ENCODE data around the gene CCR5AS.

Gene CCR5AS

GRCh38 chr3:46351646-46352045 lies 55.2 kb downstream of the CCR5AS start:
- H3K36me3 Mint-ChIP-seq (ENCODE audit: insufficient read depth in 1 of 3, low read depth in 3 of 3), result no peaks in the 10 kb centered on the region
- no peak overlapping the region for H2BK15ac ChIP-seq (ENCODE audit: low read depth, low read length)
- peaks cover 15% of the 10 kb centered on the region in 2 experiments; a peak in 4 of 5 replicates for H3K9me3 Mint-ChIP-seq
- H3K27ac ChIP-seq (ENCODE audit: insufficient read length, low read depth, low read length), result no peak overlapping the region
- no peak overlapping the region for H4K91ac ChIP-seq (ENCODE audit: insufficient read length, low read depth, low read length)
- H3K79me1 ChIP-seq (ENCODE audit: insufficient read depth, low read depth, low read length, poor library complexity, severe bottlenecking), result no peaks in the 10 kb centered on the region
- no peak overlapping the region for H2BK12ac ChIP-seq (ENCODE audit: insufficient read length, low read depth, low read length)
- no peaks in the 10 kb centered on the region for H3K23me2 ChIP-seq (ENCODE audit: insufficient read length, low read depth, low read length, poor library complexity, severe bottlenecking)
- H3K4ac ChIP-seq (ENCODE audit: low read depth, low read length), result no peak overlapping the region
- no peak overlapping the region for H4K5ac ChIP-seq (ENCODE audit: insufficient read length, low read depth, low read length)
- no peak overlapping the region for H3K56ac ChIP-seq (ENCODE audit: insufficient read length, low read depth, low read length)
- H2BK120ac ChIP-seq (ENCODE audit: low read depth, low read length, poor library complexity, severe bottlenecking), result no peak overlapping the region
- H2AFZ ChIP-seq (ENCODE audit: low read length), result no peak overlapping the region
- H3K23ac ChIP-seq (ENCODE audit: insufficient read length, low read depth, low read length), result no peak overlapping the region
- H3K9me3 ChIP-seq (ENCODE audit: control insufficient read depth, low read depth, low read length), result no peaks in the 10 kb centered on the region
- H3K14ac ChIP-seq (ENCODE audit: insufficient read depth, low read length), result no peak overlapping the region
- no peaks in the 10 kb centered on the region for H4K20me1 ChIP-seq (ENCODE audit: control insufficient read depth, insufficient read depth, insufficient read length)
- H4K8ac ChIP-seq (replicated peaks; ENCODE audit: insufficient read length, low read depth, low read length), result no peak overlapping the region
- no peak overlapping the region for H2AK5ac ChIP-seq (ENCODE audit: insufficient read length, low read length)
- no peak overlapping the region for H3K4me3 Mint-ChIP-seq
- WGBS (ENCODE audit: extremely low coverage, insufficient read length, low lambda C conversion rate), result no CpG with 5 or more reads among the region's 3 CpGs
- 0 out of 2 replicates have a peak, but pooled peaks cover 2% of the 10 kb centered on the region for H3K4me1 ChIP-seq (ENCODE audit: insufficient read depth, low read length)
- H3K27ac Mint-ChIP-seq, result no peak overlapping the region
- H3K79me2 ChIP-seq (ENCODE audit: insufficient read depth, low read length), result no peaks in the 10 kb centered on the region
- H2BK5ac ChIP-seq (ENCODE audit: insufficient read length, low read length), result no peak overlapping the region
- H3K9ac ChIP-seq (ENCODE audit: extremely low read depth, insufficient read length, low read length), result no peak overlapping the region
- H3K27me3 ChIP-seq (ENCODE audit: insufficient read depth, low read length), result no peaks in the 10 kb centered on the region; the same call in 1 of the 2 replicates
- no peak for TF ChIP-seq CTCF (conservative IDR thresholded peaks at IDR 0.05)
- peaks cover 7 to 10% of the 10 kb centered on the region in 2 experiments for H3K4me1 Mint-ChIP-seq
- H3T11ph ChIP-seq (ENCODE audit: low read length), result no peak overlapping the region
- no peak overlapping the region for H2BK20ac ChIP-seq (ENCODE audit: low read depth, low read length, poor library complexity, severe bottlenecking)
- H3K4me2 ChIP-seq (ENCODE audit: insufficient read depth, insufficient read length, low read length), result no peak overlapping the region
- peaks cover 14% of the 10 kb centered on the region for H3K27me3 Mint-ChIP-seq (ENCODE audit: low read depth)
- DNase-seq, result no peak
- H3K18ac ChIP-seq (ENCODE audit: insufficient read length, low read depth, low read length), result no peak overlapping the region
